A172 (cell line): Measurements from ENCODE around the gene SULT1A3. TPM values are rescaled to one million over a fixed set of nuclear protein-coding genes. Genes with fewer than 3 reads are reported as not detected.

ENCODE experiments used
- total RNA-seq: library from RNA; depleted of rRNA; stranded (reverse); fragments of >200 nt; shearing (Covaris generic); gene quantifications from 2 replicates; pipeline ENCODE4 v1.2.3, GENCODE V29; 2014; rRNA removed

Gene SULT1A3
- total RNA-seq, 1 experiment from 2014 or later, result 5.1 TPM

Other genes starting within 250 kb of the SULT1A3 start
- 90.8 and 105 TPM in 2 replicates for gene TMEM219, start 237.2 kb upstream of the SULT1A3 start, total RNA-seq
- 43.2 and 45.4 TPM in 2 replicates for gene TAOK2, start 225.4 kb upstream of the SULT1A3 start, total RNA-seq
- gene HIRIP3, start 203.6 kb upstream of the SULT1A3 start, total RNA-seq, result 17.5 and 31.6 TPM in 2 replicates
- 151 and 184 TPM in 2 replicates for gene INO80E, start 203.0 kb upstream of the SULT1A3 start, total RNA-seq
- 0.45 and 1.7 TPM in 2 replicates for gene DOC2A, start 188.2 kb upstream of the SULT1A3 start, total RNA-seq
- gene C16orf92, start 176.1 kb upstream of the SULT1A3 start, total RNA-seq, result not detected in 2 replicates
- gene TLCD3B, start 168.0 kb upstream of the SULT1A3 start, total RNA-seq, result 0.38 and 1.1 TPM in 2 replicates
- gene ALDOA, start 133.5 kb upstream of the SULT1A3 start, total RNA-seq, result 1,380 and 1,410 TPM in 2 replicates
- 185 and 215 TPM in 2 replicates for gene PPP4C, start 123.3 kb upstream of the SULT1A3 start, total RNA-seq
- gene TBX6, start 107.3 kb upstream of the SULT1A3 start, total RNA-seq, result not detected in 2 replicates
- 2.9 and 7.5 TPM in 2 replicates for gene YPEL3, start 103.0 kb upstream of the SULT1A3 start, total RNA-seq
- 1.8 and 2.8 TPM in 2 replicates for gene GDPD3, start 85.7 kb upstream of the SULT1A3 start, total RNA-seq
- 34.4 and 46.6 TPM in 2 replicates for gene MAPK3, start 76.0 kb upstream of the SULT1A3 start, total RNA-seq
- 12.0 and 16.0 TPM in 2 replicates for gene CORO1A, start 15.7 kb upstream of the SULT1A3 start, total RNA-seq
- 246 and 504 TPM in 2 replicates for gene BOLA2B, start 5.6 kb upstream of the SULT1A3 start, total RNA-seq
- 9.8 and 57.9 TPM in 2 replicates for gene SLX1A, start 5.4 kb upstream of the SULT1A3 start, total RNA-seq
- gene NPIPB13, start 49.2 kb downstream of the SULT1A3 start, total RNA-seq, result 0.03 and 0.50 TPM in 2 replicates
- gene CD2BP2, start 156.1 kb downstream of the SULT1A3 start, total RNA-seq, result 87.1 and 116 TPM in 2 replicates
- gene TBC1D10B, start 171.2 kb downstream of the SULT1A3 start, total RNA-seq, result 47.0 and 55.6 TPM in 2 replicates
- not detected in 2 replicates for gene MYL11, start 175.5 kb downstream of the SULT1A3 start, total RNA-seq
- not detected in 2 replicates for gene SEPTIN1, start 183.3 kb downstream of the SULT1A3 start, total RNA-seq
- gene ZNF48, start 196.2 kb downstream of the SULT1A3 start, total RNA-seq, result 19.1 and 20.7 TPM in 2 replicates
- 19.2 and 27.4 TPM in 2 replicates for gene ZNF771, start 208.4 kb downstream of the SULT1A3 start, total RNA-seq
- gene DCTPP1, start 230.8 kb downstream of the SULT1A3 start, total RNA-seq, result 74.5 and 86.1 TPM in 2 replicates
- 4.9 and 7.2 TPM in 2 replicates for gene SEPHS2, start 246.6 kb downstream of the SULT1A3 start, total RNA-seq